Vagina (tissue), 2 donors: ENCODE results near the gene TMEM270. TPM values are rescaled to one million over a fixed set of nuclear protein-coding genes. Genes with fewer than 3 reads are reported as not detected.

ENCODE experiments used
- DNase-seq, 2 donors: peaks; one replicate each; pipeline ENCODE4 v3.0.0-alpha.2; 2017; ENCODE audit errors: extremely low spot score in 2 of 2
- H3K27ac ChIP-seq: fragments of 200-600 bp; sonication (generic); one replicate; pipeline ENCODE4 v1.5.1; 2019
- H3K27me3 ChIP-seq: fragments of 200-600 bp; sonication (generic); one replicate; pipeline ENCODE4 v1.5.1; 2019
- H3K36me3 ChIP-seq, 2 donors: fragments of 200-600 bp; sonication (generic); one replicate each; pipeline ENCODE4 v1.5.1; 2017 to 2019
- H3K4me1 ChIP-seq: fragments of 200-600 bp; sonication (generic); one replicate; pipeline ENCODE4 v1.5.1; 2019
- H3K4me3 ChIP-seq, 2 donors: fragments of 200-600 bp; sonication (generic); 1 replicate in 1 of 2; 2 replicates in 1 of 2; pipeline ENCODE4 v1.5.1; 2016 to 2019
- H3K9me3 ChIP-seq: fragments of 200-600 bp; sonication (generic); one replicate; pipeline ENCODE4 v1.5.1; 2019
- CTCF ChIP-seq, 3 experiments: fragments of 450-650 bp in 2 of 3; fragments of 200-600 bp in 1 of 3; sonication (generic) in 1 of 3; IDR thresholded peaks; one replicate each; pipeline ENCODE4 v1.5.1; 2017 to 2019; ENCODE audit warnings: antibody characterized with exemption in 3 of 3, mild to moderate bottlenecking in 2 of 3, moderate library complexity in 2 of 3
- POLR2A ChIP-seq, 2 donors: fragments of 450-650 bp; IDR thresholded peaks; one replicate each; pipeline ENCODE4 v1.6.1; 2017; ENCODE audit warnings: antibody characterized with exemption in 2 of 2, mild to moderate bottlenecking in 2 of 2, moderate library complexity in 2 of 2
- POLR2AphosphoS5 ChIP-seq, 2 donors: sonication (generic); formaldehyde crosslinking; IDR thresholded peaks; one replicate each; pipeline ENCODE4 v1.9.0; 2017; ENCODE audit warnings: antibody characterized with exemption in 2 of 2, mild to moderate bottlenecking in 2 of 2, low read depth in 1 of 2; ENCODE audit not compliant: insufficient read depth in 1 of 2
- intact Hi-C: fragments of 100-400 bp; cut with DNase I; formaldehyde crosslinking; loops from one replicate; pipeline ENCODE4 v1.15.1; 2023
- total RNA-seq: library from RNA; depleted of rRNA; stranded (reverse); fragments of >200 nt; gene quantifications from one replicate; pipeline ENCODE4 v1.2.3, GENCODE V29; 2016

The TMEM270 gene
- total RNA-seq, 1 donor from 2014 or later, result not detected

GRCh38 chr7:73851410-73852338 is 9.3 kb upstream of the TMEM270 start:
- TF ChIP-seq POLR2A (IDR thresholded peaks at IDR 0.05), result no peak
- TF ChIP-seq POLR2AphosphoS5 (IDR thresholded peaks at IDR 0.05; ENCODE audit: insufficient read depth in 1 of 2, low read depth in 1 of 2), result peak in 1 of 2 donors; percentile 90

GRCh38 chr7:73852500-73852899 is 8.5 kb upstream of the TMEM270 start:
- intact Hi-C loops, result no loop called here

More at GRCh38 chr7:73851410-73852338, 9.3 kb upstream of the TMEM270 start:
- Histone ChIP-seq H3K4me1 (peaks cover 50% of the 10 kb centered on the region), H3K27ac (peak overlapping the region; percentile 85), H3K9me3 (no peaks in the 10 kb centered on the region), H3K4me3 (no peak overlapping the region), H3K27me3 (no peaks in the 10 kb centered on the region), H3K36me3 (no peaks in the 10 kb centered on the region)
- intact Hi-C loops, result no loop called here
- no peak for DNase-seq

GRCh38 chr7:73856941-73857340 is 4.0 kb upstream of the TMEM270 start:
- Histone ChIP-seq H3K27me3 (no peaks in the 10 kb centered on the region), H3K27ac (no peak overlapping the region), H3K9me3 (no peaks in the 10 kb centered on the region), H3K36me3 (no peaks in the 10 kb centered on the region), H3K4me1 (peaks cover 17% of the 10 kb centered on the region), H3K4me3 (no peak overlapping the region)
- intact Hi-C loops, result no loop called here
- no peak for TF ChIP-seq CTCF (IDR thresholded peaks at IDR 0.05)
- TF ChIP-seq POLR2A (IDR thresholded peaks at IDR 0.05), result no peak
- no peak for TF ChIP-seq POLR2AphosphoS5 (IDR thresholded peaks at IDR 0.05; ENCODE audit: insufficient read depth in 1 of 2, low read depth in 1 of 2)
- no peak for DNase-seq

More at GRCh38 chr7:73852500-73852899, 8.5 kb upstream of the TMEM270 start:
- no peak for DNase-seq
- H3K9me3 ChIP-seq, result no peaks in the 10 kb centered on the region
- no peak for TF ChIP-seq POLR2AphosphoS5 (IDR thresholded peaks at IDR 0.05; ENCODE audit: insufficient read depth in 1 of 2, low read depth in 1 of 2)
- no peak for TF ChIP-seq CTCF (IDR thresholded peaks at IDR 0.05)
- no peak for TF ChIP-seq POLR2A (IDR thresholded peaks at IDR 0.05)
- H3K4me3 ChIP-seq, result no peak overlapping the region
- no peaks in the 10 kb centered on the region for H3K36me3 ChIP-seq
- H3K27ac ChIP-seq, result peak overlapping the region; percentile 85
- H3K4me1 ChIP-seq, result peaks cover 50% of the 10 kb centered on the region
- no peaks in the 10 kb centered on the region for H3K27me3 ChIP-seq

GRCh38 chr7:73858807-73859206 is 2.2 kb upstream of the TMEM270 start:
- Histone ChIP-seq H3K27me3 (no peaks in the 10 kb centered on the region), H3K9me3 (no peaks in the 10 kb centered on the region), H3K4me3 (no peak overlapping the region), H3K27ac (no peak overlapping the region), H3K4me1 (peaks cover 5% of the 10 kb centered on the region), H3K36me3 (no peaks in the 10 kb centered on the region)
- DNase-seq, result no peak
- intact Hi-C loops, result no loop called here
- TF ChIP-seq POLR2A (IDR thresholded peaks at IDR 0.05), result no peak
- TF ChIP-seq POLR2AphosphoS5 (IDR thresholded peaks at IDR 0.05; ENCODE audit: insufficient read depth in 1 of 2, low read depth in 1 of 2), result no peak
- no peak for TF ChIP-seq CTCF (IDR thresholded peaks at IDR 0.05)

- Histone ChIP-seq H3K27ac (no peak overlapping the region), H3K27me3 (no peaks in the 10 kb centered on the region), H3K36me3 (no peaks in the 10 kb centered on the region), H3K9me3 (no peaks in the 10 kb centered on the region), H3K4me3 (no peak overlapping the region), H3K4me1 (no peaks in the 10 kb centered on the region)
- no peak for TF ChIP-seq POLR2A (IDR thresholded peaks at IDR 0.05)
- no peak for TF ChIP-seq POLR2AphosphoS5 (IDR thresholded peaks at IDR 0.05; ENCODE audit: insufficient read depth in 1 of 2, low read depth in 1 of 2)
- intact Hi-C loops, result no loop called here
- no peak for DNase-seq
Observed at GRCh38 chr7:73861305-73861704, 346 bp downstream of the TMEM270 start.
